H1 (cell line): Measurements from ENCODE around the gene BMPR1A. TPM values are rescaled to one million over a fixed set of nuclear protein-coding genes. Genes with fewer than 3 reads are reported as not detected.

ENCODE experiments used
- CTCF ChIA-PET: fragments of 300-600 bp; sonication (Branson Sonifier 250); formaldehyde crosslinking; loops from one replicate; lab custom pipeline; 2021; ENCODE audit not compliant: partially characterized antibody; lab: Charles Lee
- POLR2A ChIA-PET: fragments of 300-600 bp; sonication (Branson Sonifier 250); formaldehyde crosslinking; loops from one replicate; lab custom pipeline; 2021; ENCODE audit warnings: inconsistent platforms; ENCODE audit not compliant: partially characterized antibody; lab: Charles Lee
- DNase-seq, 2 experiments: peaks; one replicate each; pipeline versions ENCODE4 v3.0.0 to v3.0.0-alpha.2; 2010 to 2022; ENCODE audit warnings: low spot score in 2 of 2, low read depth in 1 of 2, mixed read lengths in 1 of 2
- FAIRE-seq: peaks from 2 replicates; lab custom pipeline; 2011; peaks lifted over from hg19 to GRCh38; lab: Jason Lieb, UNC
- H2AFZ ChIP-seq: 2 replicates; pipeline ENCODE4 v1.8.1; 2012; ENCODE audit warnings: low read length, inconsistent platforms
- H2AK5ac ChIP-seq: 2 replicates; pipeline ENCODE4 v1.6.1; 2013; ENCODE audit warnings: low read depth, low read length
- H2BK120ac ChIP-seq: replicated peaks from 2 replicates; pipeline ENCODE3; 2013; ENCODE audit warnings: low read depth, low read length, inconsistent platforms
- H2BK12ac ChIP-seq: 2 replicates; pipeline ENCODE4 v1.6.1; 2013; ENCODE audit warnings: low read depth, low read length
- H2BK15ac ChIP-seq: 2 replicates; pipeline ENCODE4 v1.6.1; 2013; ENCODE audit warnings: low read length
- H2BK20ac ChIP-seq: 2 replicates; pipeline ENCODE4 v1.6.1; 2013; ENCODE audit warnings: low read length
- H2BK5ac ChIP-seq: 2 replicates; pipeline ENCODE4 v1.6.1; 2013; ENCODE audit warnings: low read depth, low read length
- H3K14ac ChIP-seq: 2 replicates; pipeline ENCODE4 v1.6.1; 2013; ENCODE audit warnings: inconsistent platforms; ENCODE audit not compliant: insufficient read length
- H3K18ac ChIP-seq: 2 replicates; pipeline ENCODE4 v1.6.1; 2013; ENCODE audit warnings: low read length; ENCODE audit errors: extremely low read depth
- H3K23ac ChIP-seq: 2 replicates; pipeline ENCODE4 v1.6.1; 2013; ENCODE audit warnings: inconsistent platforms; ENCODE audit not compliant: insufficient read length
- H3K23me2 ChIP-seq: 2 replicates; pipeline ENCODE4 v1.6.1; 2013; ENCODE audit warnings: low read depth, low read length
- H3K27ac ChIP-seq: 2 replicates; pipeline ENCODE4 v1.6.1; 2011; ENCODE audit warnings: low read depth, low read length, inconsistent platforms
- H3K27me3 ChIP-seq, 4 experiments: replicated peaks in 1 of 4; 1 replicate in 1 of 4; 2 replicates in 3 of 4; pipeline versions ENCODE4 v1.6.1 to v1.8.1; 2011 to 2013; ENCODE audit warnings: low read length in 3 of 4, mild to moderate bottlenecking in 3 of 4, inconsistent platforms in 2 of 4, mixed read lengths in 2 of 4, moderate library complexity in 1 of 4; ENCODE audit not compliant: control insufficient read depth in 3 of 4, insufficient read depth in 3 of 4; ENCODE audit errors: extremely low read depth in 1 of 4
- H3K36me3 ChIP-seq, 4 experiments: 2 replicates each; pipeline versions ENCODE4 v1.6.1 to v1.8.1; 2011 to 2013; ENCODE audit warnings: mild to moderate bottlenecking in 4 of 4, low read length in 3 of 4, moderate library complexity in 2 of 4, control low read depth in 1 of 4, inconsistent platforms in 1 of 4; ENCODE audit not compliant: insufficient read depth in 4 of 4, control insufficient read depth in 2 of 4
- H3K4ac ChIP-seq: replicated peaks from 2 replicates; pipeline ENCODE3; 2013; ENCODE audit warnings: low read length, low read depth, mixed read lengths, inconsistent platforms; ENCODE audit not compliant: insufficient read length
- H3K4me1 ChIP-seq, 4 experiments: replicated peaks in 1 of 4; 1 replicate in 1 of 4; 2 replicates in 3 of 4; pipeline versions ENCODE4 v1.6.1 to v1.8.1; 2011 to 2013; ENCODE audit warnings: low read length in 3 of 4, inconsistent platforms in 2 of 4, mixed read lengths in 1 of 4; ENCODE audit not compliant: insufficient read depth in 4 of 4, control insufficient read depth in 3 of 4
- H3K4me2 ChIP-seq, 2 experiments: 2 replicates each; pipeline versions ENCODE4 v1.6.1 to v1.8.1; 2011 to 2013; ENCODE audit warnings: low read depth in 2 of 2, low read length in 2 of 2, control low read depth in 1 of 2, inconsistent platforms in 1 of 2, mild to moderate bottlenecking in 1 of 2; ENCODE audit not compliant: insufficient read depth in 1 of 2
- H3K4me3 ChIP-seq, 4 experiments: fragments of 200-600, 300-600 bp in 1 of 4; sonication (generic), shearing (Covaris generic), sonication (Bioruptor Twin) in 1 of 4; 2 replicates each; pipeline versions ENCODE4 v1.5.1 to v1.8.1; 2011 to 2016; ENCODE audit warnings: low read length in 4 of 4, low read depth in 3 of 4, control low read depth in 2 of 4, inconsistent platforms in 2 of 4, mild to moderate bottlenecking in 2 of 4, mixed read lengths in 1 of 4, moderate library complexity in 1 of 4; ENCODE audit not compliant: insufficient read depth in 2 of 4; ENCODE audit errors: extremely low read depth in 1 of 4
- H3K56ac ChIP-seq: replicated peaks from 2 replicates; pipeline ENCODE3; 2013; ENCODE audit warnings: low read depth, mild to moderate bottlenecking, mixed read lengths, low read length, inconsistent platforms; ENCODE audit not compliant: insufficient read length
- H3K79me1 ChIP-seq: 2 replicates; pipeline ENCODE4 v1.6.1; 2013; ENCODE audit warnings: low read depth, low read length, control low read depth
- H3K79me2 ChIP-seq, 2 experiments: 2 replicates each; pipeline versions ENCODE4 v1.6.1 to v1.8.1; 2012 to 2013; ENCODE audit warnings: low read length in 2 of 2, mild to moderate bottlenecking in 2 of 2, inconsistent platforms in 1 of 2; ENCODE audit not compliant: insufficient read depth in 2 of 2, control insufficient read depth in 1 of 2
- H3K9ac ChIP-seq, 4 experiments: replicated peaks in 1 of 4; 1 replicate in 1 of 4; 2 replicates in 3 of 4; pipeline versions ENCODE4 v1.6.1 to v1.8.1; 2011 to 2013; ENCODE audit warnings: low read depth in 3 of 4, low read length in 3 of 4, control low read depth in 2 of 4, mild to moderate bottlenecking in 2 of 4, moderate library complexity in 2 of 4, inconsistent platforms in 1 of 4; ENCODE audit errors: extremely low read depth in 1 of 4
- H3K9me3 ChIP-seq, 2 experiments: 2 replicates each; pipeline versions ENCODE4 v1.6.1 to v1.8.1; 2012 to 2013; ENCODE audit warnings: mild to moderate bottlenecking in 2 of 2, moderate library complexity in 2 of 2, control low read depth in 1 of 2, inconsistent platforms in 1 of 2, low read depth in 1 of 2, low read length in 1 of 2, mixed read lengths in 1 of 2; ENCODE audit not compliant: insufficient read depth in 2 of 2
- H4K20me1 ChIP-seq, 2 experiments: replicated peaks in 1 of 2; 2 replicates each; pipeline versions ENCODE3 to v1.8.1; 2011 to 2013; ENCODE audit warnings: inconsistent platforms in 2 of 2, low read length in 2 of 2, mild to moderate bottlenecking in 1 of 2; ENCODE audit not compliant: insufficient read depth in 2 of 2, control insufficient read depth in 1 of 2
- H4K5ac ChIP-seq: 2 replicates; pipeline ENCODE4 v1.6.1; 2013; ENCODE audit warnings: low read length, low read depth, mixed read lengths, inconsistent platforms; ENCODE audit not compliant: insufficient read length
- H4K8ac ChIP-seq: 2 replicates; pipeline ENCODE4 v1.8.0; 2013; ENCODE audit warnings: mild to moderate bottlenecking, moderate library complexity, low read length, inconsistent platforms; ENCODE audit not compliant: insufficient read depth; ENCODE audit errors: extremely low read depth
- H4K91ac ChIP-seq: replicated peaks from 2 replicates; pipeline ENCODE3; 2013; ENCODE audit warnings: low read length, mixed read lengths, inconsistent platforms; ENCODE audit not compliant: insufficient read length
- CHD2 ChIP-seq: IDR thresholded peaks from 2 replicates; pipeline ENCODE4 v1.6.1; 2012; ENCODE audit warnings: low read length, improper control_type of control experiment
- EGR1 ChIP-seq: IDR thresholded peaks from 2 replicates; pipeline ENCODE4 v1.6.1; 2011; ENCODE audit warnings: low read depth, low read length, borderline replicate concordance
- SAP30 ChIP-seq: fragments of 300-600 bp; sonication (generic); IDR thresholded peaks from 2 replicates; pipeline ENCODE4 v1.7.1; 2012; ENCODE audit warnings: low read length, moderate library complexity, mild to moderate bottlenecking, inconsistent platforms; ENCODE audit not compliant: insufficient read depth, insufficient replicate concordance
- SIN3A ChIP-seq, 2 experiments: IDR thresholded peaks in 1 of 2; conservative IDR thresholded peaks in 1 of 2; 2 replicates each; pipeline ENCODE4 v1.6.1; 2011 to 2012; ENCODE audit warnings: low read length in 2 of 2, improper control_type of control experiment in 1 of 2, low read depth in 1 of 2, mild to moderate bottlenecking in 1 of 2
- SIX5 ChIP-seq: IDR thresholded peaks from 2 replicates; pipeline ENCODE4 v1.6.1; 2011; ENCODE audit warnings: mild to moderate bottlenecking, low read depth, low read length
- ZNF274 ChIP-seq: IDR thresholded peaks from 2 replicates; pipeline ENCODE4 v1.7.0; 2012; ENCODE audit warnings: low read length, borderline replicate concordance; ENCODE audit errors: extremely low read depth
- WGBS, 2 experiments: shearing (Covaris generic) in 1 of 2; methylation state at CpG; one replicate each; pipeline versions ENCODE4 v1.1.6 to v1.1.7; 2013 to 2015; ENCODE audit warnings: low lambda C conversion rate in 2 of 2, mixed read lengths in 2 of 2, inconsistent platforms in 1 of 2, low coverage in 1 of 2, missing lambda C conversion rate in 1 of 2; ENCODE audit not compliant: insufficient replicate concordance in 2 of 2, insufficient coverage in 1 of 2, insufficient read length in 1 of 2; ENCODE audit errors: extremely low coverage in 1 of 2, missing lambda C conversion rate in 1 of 2; 5-methylcytosine and 5-hydroxymethylcytosine counted together
- polyA plus RNA-seq, 7 experiments: library from polyadenylated mRNA; depleted of rRNA in 3 of 7; stranded (reverse) in 5 of 7; unstranded in 2 of 7; fragments of >200 nt in 5 of 7; fragments of 200-250 nt in 2 of 7; gene quantifications; 1 replicate in 5 of 7; 2 replicates in 1 of 7; 4 replicates in 1 of 7; pipeline versions ENCODE4 v1.2.1 to v1.2.3, GENCODE V29; 2011 to 2013; ENCODE audit warnings: missing spikeins in 2 of 7, mixed read lengths in 2 of 7
- total RNA-seq: library from RNA; stranded (reverse); fragmentation: NEBNext Ultra II Directional; extraction: Animal tissue kit (Norgen Biotek cat#: 25700); gene quantifications from 2 replicates; pipeline ENCODE4 v1.2.1, GENCODE V29; 2021
- TF ChIP-seq, protein P1 (sequence below): IDR thresholded peaks from 2 replicates; pipeline ENCODE4 v1.6.1; 2012; ENCODE audit warnings: low read length, inconsistent platforms

The BMPR1A gene
- total and polyA plus RNA-seq, 2 of the 8 experiments (the other 6 are each of a cell fraction or from before 2014, with no cell fraction given), result 34.4 to 129 TPM

- no peak overlapping the region for H3K23ac ChIP-seq
- H3K9ac ChIP-seq, result no peak overlapping the region
- H4K91ac ChIP-seq, result no peak overlapping the region
- H3K4me3 ChIP-seq, result peak overlapping the region in 1 of 4 experiments; percentile 28; a peak in 1 of 8 replicates
- no peak overlapping the region for H2AFZ ChIP-seq
- WGBS, 2 experiments, result 3% methylated on average over 6 of the region's 6 CpGs; no CpG with 5 or more reads in 1 of the 2 experiments
- H2BK20ac ChIP-seq, result no peak overlapping the region
- no peak overlapping the region for H3K4ac ChIP-seq
- peak overlapping the region; percentile 40 for H3K27ac ChIP-seq
- peak; percentile 89 for FAIRE-seq
- H3K56ac ChIP-seq, result no peak overlapping the region
- H3K18ac ChIP-seq, result no peak overlapping the region
- no peaks in the 10 kb centered on the region for H3K9me3 ChIP-seq
- H2BK120ac ChIP-seq, result no peak overlapping the region
- peak overlapping the region; percentile 49; the same call in 1 of the 2 replicates for H2BK5ac ChIP-seq
- no peaks in the 10 kb centered on the region for H3K27me3 ChIP-seq
- H3K4me2 ChIP-seq, result peak overlapping the region; percentile 43 to 56
- no peaks in the 10 kb centered on the region for H3K36me3 ChIP-seq
- no peak overlapping the region for H2BK15ac ChIP-seq
- H3K14ac ChIP-seq, result no peak overlapping the region
- DNase-seq, result peak in 1 of 2 experiments; percentile 79
- H4K5ac ChIP-seq, result peak overlapping the region; percentile 49
- H4K8ac ChIP-seq, result no peak overlapping the region
- H2BK12ac ChIP-seq, result peak overlapping the region; percentile 21; the same call in 1 of the 2 replicates
- ChIA-PET CTCF (interaction anchor here (0.7 to 1.9 kb wide), 3 partner anchors 31 to 102 kb away, joined by 3 to 10 read pairs (median 3); no protein-coding TSS in a partner anchor), POLR2A (interaction anchor here (0.9 to 1.7 kb wide), 8 partner anchors 9 to 74 kb away, joined by 3 to 7 read pairs (median 3); no protein-coding TSS in a partner anchor)
- H3K79me1 ChIP-seq, result no peaks in the 10 kb centered on the region; the same call in 1 of the 2 replicates
- peak overlapping the region; percentile 4; the same call in 1 of the 2 replicates for H2AK5ac ChIP-seq
- H3K23me2 ChIP-seq, result no peaks in the 10 kb centered on the region; the same call in 1 of the 2 replicates
- peaks cover 0 to 55% of the 10 kb centered on the region in 2 experiments; a peak in 2 of 4 replicates for H3K79me2 ChIP-seq
- peaks cover 8 to 37% (median 34%) of the 10 kb centered on the region in 4 experiments for H3K4me1 ChIP-seq
- H4K20me1 ChIP-seq, result peaks cover 0 to 1% of the 10 kb centered on the region in 2 experiments
- TF ChIP-seq ZNF274 (no peak), EGR1 (0 out of 2 replicates have a peak, but pooled peaks have one; percentile 24), CHD2 (0 out of 2 replicates have a peak, but pooled peaks have one; percentile 20), SIN3A (conservative IDR thresholded peaks at IDR 0.05 in 1 of 2, IDR thresholded peaks at IDR 0.05 in 1 of 2; ENCODE audit: low read depth in 1 of 2, low read length in 2 of 2) (0 out of 4 replicates have a peak, but pooled peaks of 1 of the 2 experiments have one; percentile 55), SAP30 (no peak), SIX5 (no peak)
- TF ChIP-seq, protein P1, sequence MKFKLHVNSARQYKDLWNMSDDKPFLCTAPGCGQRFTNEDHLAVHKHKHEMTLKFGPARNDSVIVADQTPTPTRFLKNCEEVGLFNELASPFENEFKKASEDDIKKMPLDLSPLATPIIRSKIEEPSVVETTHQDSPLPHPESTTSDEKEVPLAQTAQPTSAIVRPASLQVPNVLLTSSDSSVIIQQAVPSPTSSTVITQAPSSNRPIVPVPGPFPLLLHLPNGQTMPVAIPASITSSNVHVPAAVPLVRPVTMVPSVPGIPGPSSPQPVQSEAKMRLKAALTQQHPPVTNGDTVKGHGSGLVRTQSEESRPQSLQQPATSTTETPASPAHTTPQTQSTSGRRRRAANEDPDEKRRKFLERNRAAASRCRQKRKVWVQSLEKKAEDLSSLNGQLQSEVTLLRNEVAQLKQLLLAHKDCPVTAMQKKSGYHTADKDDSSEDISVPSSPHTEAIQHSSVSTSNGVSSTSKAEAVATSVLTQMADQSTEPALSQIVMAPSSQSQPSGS, result no peak
These were observed 111.9 kb downstream of the BMPR1A start for GRCh38 chr10:86868353-86868752.
